Cerebellar cortex (tissue), 1 donor: ENCODE data around the gene TOB2.
"Not testable (repeated sequence)": the region's sequence is repeated elsewhere in the genome, so short reads cannot be mapped to it uniquely, and the experiment has no call there.

Experiments
- DNase-seq: peaks from one replicate; pipeline ENCODE4 v3.0.0-alpha.2; 2015; ENCODE audit warnings: low spot score

The TOB2 gene

GRCh38 chr22:41468381-41469217 is 22.0 kb upstream of the TOB2 start, which contains the start of the genes ACO2 and PHF5A:
Gene ACO2 (plus strand): TSS chr22:41469117. CDS start chr22:41469147, 30 bp downstream.
Gene PHF5A (minus strand): TSS chr22:41468692. CDS start chr22:41468653, 39 bp downstream.
- peak; percentile 99 for DNase-seq

GRCh38 chr22:41461901-41462300 is 15.3 kb upstream of the TOB2 start:
- no peak for DNase-seq

- DNase-seq = not testable (repeated sequence)
These were observed 13.5 kb upstream of the TOB2 start for GRCh38 chr22:41460071-41460470.

DNA sequence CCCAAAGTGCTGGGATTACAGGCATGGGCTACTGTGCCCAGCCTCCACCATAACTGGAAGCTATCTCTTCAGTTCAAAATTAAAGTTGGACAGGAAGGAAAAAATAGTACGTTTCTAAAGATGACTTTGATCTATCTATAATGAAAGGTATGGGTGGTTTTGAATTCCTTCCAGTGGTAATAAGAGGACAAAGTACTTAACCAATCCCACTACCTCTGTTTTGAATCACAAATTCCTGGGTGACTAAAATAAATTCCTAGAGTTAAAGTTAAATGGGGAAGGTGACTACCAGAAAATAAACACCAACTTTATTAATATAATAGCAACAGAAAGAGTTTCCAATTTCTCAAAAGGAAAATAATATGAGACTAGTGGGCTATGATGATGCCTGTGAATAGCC is 12.8 kb upstream of the TOB2 start:
- no peak for DNase-seq

DNA sequence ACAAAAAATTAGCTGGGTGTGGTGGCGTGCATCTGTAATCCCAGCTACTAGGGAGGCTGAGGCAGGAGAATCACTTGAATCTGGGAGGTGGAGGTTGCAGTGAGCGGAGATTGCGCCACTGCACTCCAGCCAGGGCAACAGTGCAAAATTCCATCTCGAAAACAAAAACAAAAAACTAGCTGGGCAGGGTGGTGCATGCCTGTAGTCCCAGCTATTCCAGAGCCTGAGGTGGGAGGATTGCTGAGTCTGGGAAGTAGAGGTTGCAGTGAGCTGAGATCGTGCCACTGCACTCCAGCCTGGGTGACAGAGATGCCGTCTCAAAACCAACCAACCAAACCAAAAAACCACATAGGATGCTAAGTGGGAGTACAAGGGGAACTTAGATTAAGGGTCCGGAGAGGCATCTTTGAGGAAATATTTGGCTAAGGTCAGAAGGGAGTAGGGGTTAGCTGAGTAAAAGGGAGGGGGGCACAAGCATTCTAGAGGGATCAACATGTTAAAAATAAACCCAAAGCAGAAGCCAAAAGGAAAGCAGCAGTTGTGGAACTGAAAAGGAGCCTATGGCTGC is 11.6 kb upstream of the TOB2 start:
- DNase-seq = no peak

DNA sequence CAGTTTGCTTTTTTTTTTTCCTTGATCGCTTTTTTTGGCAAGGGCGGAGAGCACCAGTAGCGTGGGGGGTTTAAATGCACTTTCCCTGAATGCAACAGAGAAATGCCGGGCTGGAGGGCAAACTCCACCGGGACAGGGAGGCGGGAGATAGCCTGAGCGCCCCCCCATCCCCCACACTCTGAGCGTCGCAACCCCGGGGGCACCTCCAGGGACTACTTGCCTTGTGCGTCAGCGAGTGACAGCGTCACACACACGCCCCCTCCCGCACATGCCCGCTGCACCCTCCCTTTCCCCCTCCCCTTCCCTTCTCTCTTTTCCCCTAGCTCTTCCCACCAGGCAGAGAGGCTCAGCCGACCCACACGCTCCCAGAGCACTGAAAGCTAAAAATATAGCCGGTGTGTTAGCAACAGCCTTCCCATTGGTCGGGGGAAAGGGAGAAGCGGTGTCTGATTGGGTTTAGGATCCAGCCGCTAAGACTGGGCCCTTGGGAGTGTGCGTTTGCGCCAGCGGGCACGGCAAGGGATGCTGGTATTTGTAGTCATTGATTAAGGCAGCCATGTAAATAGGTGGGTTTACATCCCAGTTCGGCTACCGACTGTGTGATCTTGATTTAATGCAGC is 1.7 kb upstream of the TOB2 start:
- DNase-seq = peak; percentile 100

GRCh38 chr22:41447435-41448188 is 1.0 kb upstream of the TOB2 start:
- DNase-seq = peak; percentile 74

- no peak for DNase-seq
These were observed 522 bp downstream of the TOB2 start for GRCh38 chr22:41446057-41446501.

DNA sequence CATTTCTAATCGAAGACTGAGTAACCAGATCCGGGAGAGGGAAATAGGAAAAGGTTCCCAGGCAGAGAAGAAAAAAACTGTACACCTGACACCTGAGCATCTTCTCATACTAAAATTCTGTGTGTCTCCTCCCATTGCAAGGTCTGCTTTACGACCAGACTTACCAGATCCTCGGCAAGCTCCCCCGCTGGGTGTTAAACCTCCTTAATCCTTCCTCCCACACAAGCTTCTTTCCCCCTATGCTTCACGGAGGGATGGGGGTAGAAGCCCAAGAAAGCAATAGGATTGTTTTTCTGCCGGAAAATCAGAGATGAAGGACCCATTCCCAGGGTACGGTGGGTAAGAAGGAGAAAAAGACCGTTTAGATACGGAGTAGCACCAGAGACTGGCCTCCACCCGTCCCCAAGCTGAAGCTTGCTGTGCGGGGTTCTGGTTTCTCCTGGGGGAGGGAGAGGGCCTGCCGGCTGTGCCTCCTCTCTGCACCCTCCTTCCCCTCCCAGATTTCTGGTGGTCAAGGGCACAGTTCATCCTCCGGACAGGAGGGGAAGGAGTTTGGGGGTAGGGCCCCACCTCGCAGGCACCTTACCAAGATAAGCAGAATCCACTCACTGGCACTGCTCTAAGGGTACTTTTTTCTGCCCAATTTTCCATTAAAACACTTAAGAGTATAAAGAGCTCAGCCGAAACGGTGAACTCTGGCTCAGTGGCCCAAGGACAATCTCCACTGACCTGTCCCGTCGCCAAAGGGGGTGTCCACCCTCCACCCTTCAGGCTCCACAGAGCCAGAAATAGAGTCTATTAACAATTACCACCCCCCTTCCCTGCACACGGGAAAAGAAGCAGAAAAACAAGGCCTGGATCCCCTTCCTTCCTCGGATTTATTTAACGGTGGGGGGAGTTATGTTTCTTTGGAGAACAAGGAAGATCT is 1.2 kb downstream of the TOB2 start:
- DNase-seq = peak; percentile 62

GRCh38 chr22:41444360-41445128 is 2.1 kb downstream of the TOB2 start:
- DNase-seq = peak; percentile 99

GRCh38 chr22:41442240-41442792 is 4.3 kb downstream of the TOB2 start:
- DNase-seq = peak; percentile 91

DNA sequence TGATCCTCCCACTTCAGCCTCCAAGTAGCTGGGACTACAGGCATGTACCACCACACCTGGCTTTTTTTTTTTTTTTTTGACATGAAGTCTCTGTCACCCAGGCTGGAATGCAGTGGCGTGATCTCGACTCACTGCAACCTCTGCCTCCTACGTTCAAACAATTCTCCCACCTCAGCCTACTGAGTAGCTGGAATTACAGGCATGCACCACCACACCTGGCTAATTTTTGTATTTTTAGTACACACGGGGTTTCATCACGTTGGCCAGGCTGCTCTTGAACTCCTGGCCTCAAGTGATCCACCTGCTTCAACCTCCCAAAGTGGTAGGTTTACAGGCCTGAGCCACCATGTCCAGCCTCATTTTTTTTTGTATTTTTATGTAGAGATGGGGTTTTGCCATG is 6.1 kb downstream of the TOB2 start:
- DNase-seq = not testable (repeated sequence)

DNA sequence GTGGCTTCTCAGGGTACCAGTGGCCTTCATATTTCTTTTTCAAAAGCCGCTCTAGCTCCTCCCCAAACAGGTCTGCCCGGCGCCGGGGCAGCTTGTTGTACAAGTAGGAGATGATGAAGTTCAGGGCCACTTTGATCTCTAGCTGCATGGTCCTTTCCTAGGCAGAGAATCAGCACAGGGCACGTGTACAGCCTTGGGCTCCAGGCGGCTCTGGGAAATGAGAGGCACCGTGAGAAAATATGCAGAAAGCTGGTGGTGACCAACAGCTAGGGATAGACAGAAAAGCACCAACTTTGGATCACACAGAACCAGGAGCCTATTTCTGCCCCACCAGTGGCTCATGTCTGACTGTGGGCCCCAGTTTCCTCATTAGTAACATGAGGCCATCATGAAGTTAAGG is 9.4 kb downstream of the TOB2 start:
- peak; percentile 51 for DNase-seq

- no peak for DNase-seq
These were observed 10.1 kb downstream of the TOB2 start for GRCh38 chr22:41436322-41437113.

DNA sequence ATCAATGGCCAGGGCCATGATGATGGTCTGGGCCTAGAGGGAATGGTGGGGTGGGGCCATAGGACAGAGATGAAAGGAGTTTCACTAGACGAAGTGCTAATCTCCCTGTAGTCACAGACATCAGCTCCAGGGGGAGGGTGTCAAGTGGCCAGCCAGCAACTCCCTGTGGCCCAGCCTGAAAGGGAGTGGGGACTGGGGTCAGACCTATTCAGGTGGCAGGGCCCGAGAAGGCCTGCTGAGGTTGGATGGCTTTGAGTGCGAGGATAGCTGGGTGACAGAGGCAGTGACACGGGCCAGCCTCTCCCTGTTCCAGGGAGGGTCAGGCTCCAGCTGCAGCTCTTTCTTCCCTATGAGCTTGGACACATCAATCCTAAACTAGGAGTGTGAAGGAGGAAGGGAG is 11.0 kb downstream of the TOB2 start:
- no peak for DNase-seq

- peak; percentile 77 for DNase-seq
These were observed 12.1 kb downstream of the TOB2 start for GRCh38 chr22:41434361-41435003.

- not testable (repeated sequence) for DNase-seq
These were observed 13.1 kb downstream of the TOB2 start for GRCh38 chr22:41433480-41433879.

- no peak for DNase-seq
These were observed 14.9 kb downstream of the TOB2 start for GRCh38 chr22:41431656-41432055.

DNA sequence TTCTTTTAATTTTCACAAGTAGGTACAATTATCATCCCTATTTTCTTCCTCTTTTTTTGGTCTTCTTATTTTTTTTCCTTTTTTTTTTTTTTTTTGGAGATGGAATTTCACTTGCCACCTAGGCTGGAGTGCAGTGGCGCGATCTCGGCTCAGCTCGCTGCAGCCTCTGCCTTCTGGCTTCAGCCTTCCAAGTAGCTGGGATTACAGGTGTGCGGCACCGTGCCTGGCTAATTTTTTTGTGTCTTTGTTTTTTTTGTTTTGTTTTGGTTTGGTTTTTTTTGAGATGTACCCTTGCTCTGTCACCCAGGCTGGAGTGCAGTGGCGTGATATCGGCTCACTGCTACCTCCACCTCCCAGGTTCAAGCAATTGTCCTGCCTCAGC is 16.7 kb downstream of the TOB2 start:
- no peak for DNase-seq
